Progenitor cell of endocrine pancreas (in vitro differentiated cells): ENCODE measurements around the gene PUM1. TPM values are rescaled to one million over a fixed set of nuclear protein-coding genes. Genes with fewer than 3 reads are reported as not detected.
A peak's percentile ranks its signal among the peaks of the same experiment; 100 is the strongest.

Source experiments
- DNase-seq: peaks from one replicate; pipeline ENCODE4 v3.0.0; 2021; ENCODE audit warnings: low spot score; ENCODE audit not compliant: unreplicated experiment
- H3K27ac Mint-ChIP-seq: 2 replicates; pipeline ENCODE4 v1.8.0; 2021; ENCODE audit warnings: mild to moderate bottlenecking, moderate library complexity, mixed read lengths
- H3K27me3 Mint-ChIP-seq: 2 replicates; pipeline ENCODE4 v1.8.0; 2021; ENCODE audit warnings: mixed read lengths
- H3K36me3 Mint-ChIP-seq: 2 replicates; pipeline ENCODE4 v1.8.0; 2022; ENCODE audit warnings: mixed read lengths; ENCODE audit not compliant: insufficient read depth
- H3K4me1 Mint-ChIP-seq: 2 replicates; pipeline ENCODE4 v1.8.0; 2021; ENCODE audit warnings: low read depth, mixed read lengths
- H3K4me3 Mint-ChIP-seq: 2 replicates; pipeline ENCODE4 v1.8.0; 2021; ENCODE audit warnings: low read depth, mild to moderate bottlenecking, moderate library complexity, mixed read lengths
- H3K9me3 Mint-ChIP-seq: 2 replicates; pipeline ENCODE4 v1.8.0; 2021; ENCODE audit warnings: low read depth, mixed read lengths
- total RNA-seq: library from RNA; stranded (reverse); gene quantifications from 2 replicates; pipeline ENCODE4 v1.2.1, GENCODE V29; 2021
- TF ChIP-seq, protein P1 (sequence below): fragments of 200-600 bp; sonication (generic); IDR thresholded peaks from one replicate; pipeline ENCODE4 v1.5.0; 2021; ENCODE audit warnings: antibody characterized with exemption, mild to moderate bottlenecking; ENCODE audit not compliant: unreplicated experiment

Gene PUM1
- total RNA-seq, 1 donor from 2014 or later = 249 TPM

DNA sequence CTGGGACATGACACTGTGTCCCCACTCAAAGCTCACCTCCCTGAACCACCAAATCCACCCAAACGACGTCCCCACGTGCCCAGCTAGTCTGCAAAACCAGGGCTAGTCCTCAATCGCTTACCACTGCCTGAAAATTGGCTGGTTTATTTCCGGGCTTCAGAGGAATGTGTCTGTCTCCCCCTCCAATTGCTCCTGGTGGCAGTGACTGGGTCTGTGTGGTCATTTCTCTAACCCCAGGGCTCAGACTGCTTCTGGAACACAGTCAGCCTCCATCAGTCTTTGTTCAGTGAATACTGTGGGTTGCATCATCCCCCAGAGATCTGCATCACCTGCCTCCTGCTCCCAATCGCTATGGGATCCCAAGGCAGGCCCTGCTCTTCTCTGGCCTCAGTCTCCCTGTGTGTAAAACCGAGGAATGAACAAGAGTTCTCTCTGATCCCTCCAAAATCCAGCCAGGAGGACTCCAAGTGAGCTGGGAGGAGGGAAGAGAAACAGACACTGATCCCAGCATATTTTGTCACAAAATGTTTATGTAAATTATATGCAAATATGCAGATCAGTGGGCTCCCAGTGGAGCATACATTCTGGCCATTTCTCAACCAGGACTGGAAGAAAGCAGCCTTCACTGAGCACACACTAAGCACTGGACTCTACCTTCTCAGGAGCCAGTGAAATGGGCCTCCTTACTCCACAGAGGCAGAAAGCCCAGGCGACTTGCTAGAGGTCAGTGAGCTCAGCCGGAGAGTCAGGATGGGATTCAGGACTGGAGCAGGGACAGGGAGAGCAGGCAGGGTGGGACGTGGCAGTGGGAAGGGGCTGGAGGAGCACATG lies 177.8 kb downstream of the PUM1 start:
- H3K4me3 Mint-ChIP-seq = no peak overlapping the region
- TF ChIP-seq, protein P1, sequence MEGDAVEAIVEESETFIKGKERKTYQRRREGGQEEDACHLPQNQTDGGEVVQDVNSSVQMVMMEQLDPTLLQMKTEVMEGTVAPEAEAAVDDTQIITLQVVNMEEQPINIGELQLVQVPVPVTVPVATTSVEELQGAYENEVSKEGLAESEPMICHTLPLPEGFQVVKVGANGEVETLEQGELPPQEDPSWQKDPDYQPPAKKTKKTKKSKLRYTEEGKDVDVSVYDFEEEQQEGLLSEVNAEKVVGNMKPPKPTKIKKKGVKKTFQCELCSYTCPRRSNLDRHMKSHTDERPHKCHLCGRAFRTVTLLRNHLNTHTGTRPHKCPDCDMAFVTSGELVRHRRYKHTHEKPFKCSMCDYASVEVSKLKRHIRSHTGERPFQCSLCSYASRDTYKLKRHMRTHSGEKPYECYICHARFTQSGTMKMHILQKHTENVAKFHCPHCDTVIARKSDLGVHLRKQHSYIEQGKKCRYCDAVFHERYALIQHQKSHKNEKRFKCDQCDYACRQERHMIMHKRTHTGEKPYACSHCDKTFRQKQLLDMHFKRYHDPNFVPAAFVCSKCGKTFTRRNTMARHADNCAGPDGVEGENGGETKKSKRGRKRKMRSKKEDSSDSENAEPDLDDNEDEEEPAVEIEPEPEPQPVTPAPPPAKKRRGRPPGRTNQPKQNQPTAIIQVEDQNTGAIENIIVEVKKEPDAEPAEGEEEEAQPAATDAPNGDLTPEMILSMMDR = no peak
- H3K27me3 Mint-ChIP-seq = no peaks in the 10 kb centered on the region
- no peaks in the 10 kb centered on the region for H3K36me3 Mint-ChIP-seq
- H3K4me1 Mint-ChIP-seq = peaks cover 4% of the 10 kb centered on the region
- no peak for DNase-seq
- H3K9me3 Mint-ChIP-seq = no peaks in the 10 kb centered on the region
- H3K27ac Mint-ChIP-seq = peak overlapping the region; percentile 21

GRCh38 chr1:30886710-30887428 lies 178.6 kb downstream of the PUM1 start:
- TF ChIP-seq, protein P1 = no peak
- Mint-ChIP-seq H3K4me3 (no peak overlapping the region), H3K9me3 (no peaks in the 10 kb centered on the region), H3K27me3 (no peaks in the 10 kb centered on the region), H3K36me3 (no peaks in the 10 kb centered on the region), H3K4me1 (peaks cover 3% of the 10 kb centered on the region), H3K27ac (peak overlapping the region; percentile 21)
- no peak for DNase-seq

GRCh38 chr1:30885570-30886522 lies 179.7 kb downstream of the PUM1 start:
- TF ChIP-seq, protein P1 = no peak
- H3K4me3 Mint-ChIP-seq = no peak overlapping the region
- peaks cover 3% of the 10 kb centered on the region for H3K4me1 Mint-ChIP-seq
- no peaks in the 10 kb centered on the region for H3K36me3 Mint-ChIP-seq
- no peak overlapping the region for H3K27ac Mint-ChIP-seq
- DNase-seq = no peak
- H3K27me3 Mint-ChIP-seq = no peaks in the 10 kb centered on the region
- no peaks in the 10 kb centered on the region for H3K9me3 Mint-ChIP-seq

DNA sequence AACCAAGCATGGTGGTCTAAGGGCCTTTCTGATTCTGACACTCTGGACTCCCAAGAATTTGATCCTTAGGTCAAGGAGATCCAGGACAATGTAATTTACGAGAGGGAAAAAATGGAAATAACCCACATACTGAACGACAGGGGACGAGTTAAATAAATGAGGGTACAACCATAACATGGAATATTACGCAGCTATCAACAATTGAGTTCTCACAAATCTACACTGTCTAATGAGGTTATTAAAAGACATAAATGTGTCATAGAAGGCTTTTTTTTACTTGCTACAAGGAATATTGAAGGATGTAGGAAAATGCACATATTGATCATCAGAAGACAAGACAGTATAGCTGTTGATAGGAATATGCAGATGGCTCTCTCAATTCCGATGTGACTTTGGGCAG lies 180.8 kb downstream of the PUM1 start:
- no peaks in the 10 kb centered on the region for H3K9me3 Mint-ChIP-seq
- no peak overlapping the region for H3K27ac Mint-ChIP-seq
- no peak overlapping the region for H3K4me3 Mint-ChIP-seq
- H3K4me1 Mint-ChIP-seq = peaks cover 4% of the 10 kb centered on the region
- no peaks in the 10 kb centered on the region for H3K27me3 Mint-ChIP-seq
- no peaks in the 10 kb centered on the region for H3K36me3 Mint-ChIP-seq
- TF ChIP-seq, protein P1 = no peak
- DNase-seq = no peak
